Nephron progenitor cell (in vitro differentiated cells): ENCODE results near the gene CROT.

Experiments used
- DNase-seq: peaks from one replicate; pipeline ENCODE4 v3.0.0; 2021
- H3K27ac Mint-ChIP-seq: 2 replicates; pipeline ENCODE4 v1.8.0; 2021; ENCODE audit warnings: mild to moderate bottlenecking, moderate library complexity, mixed read lengths
- H3K27me3 Mint-ChIP-seq: 2 replicates; pipeline ENCODE4 v1.8.0; 2021; ENCODE audit warnings: mild to moderate bottlenecking, low read depth, mixed read lengths; ENCODE audit not compliant: poor library complexity
- H3K36me3 Mint-ChIP-seq: 2 replicates; pipeline ENCODE4 v1.8.0; 2021; ENCODE audit warnings: low read depth, mixed read lengths
- H3K4me1 Mint-ChIP-seq: 2 replicates; pipeline ENCODE4 v1.8.0; 2021; ENCODE audit warnings: mixed read lengths
- H3K4me3 Mint-ChIP-seq: 2 replicates; pipeline ENCODE4 v1.8.0; 2021; ENCODE audit warnings: mild to moderate bottlenecking, moderate library complexity, mixed read lengths
- H3K9me3 Mint-ChIP-seq: 2 replicates; pipeline ENCODE4 v1.8.0; 2021; ENCODE audit warnings: mild to moderate bottlenecking, moderate library complexity, mixed read lengths
- TF ChIP-seq, protein P1 (sequence below): fragments of 200-600 bp; sonication (generic); IDR thresholded peaks from 2 replicates; pipeline ENCODE4 v1.5.0; 2021; ENCODE audit warnings: antibody characterized with exemption

The CROT gene

DNA sequence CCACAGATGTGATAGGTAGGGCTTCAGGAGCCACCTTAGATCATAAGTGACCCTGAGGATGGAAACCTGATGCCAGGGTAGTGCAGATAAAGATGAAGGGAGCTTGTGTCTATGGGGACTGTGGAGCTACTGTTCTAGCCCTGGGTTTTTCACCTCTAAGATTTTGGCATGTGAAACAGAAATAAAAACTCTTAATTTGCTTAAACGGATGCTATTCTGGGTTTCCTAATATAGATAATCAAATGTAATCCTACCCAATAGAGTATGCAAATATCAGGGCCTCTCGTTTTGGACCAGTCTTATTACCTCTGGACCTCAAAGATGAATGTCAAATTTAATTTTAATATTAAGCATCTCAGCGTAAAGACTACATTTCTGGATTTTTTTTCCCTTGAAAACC, 80.7 kb downstream of the CROT start:
- H3K27ac Mint-ChIP-seq, result no peak overlapping the region
- H3K4me3 Mint-ChIP-seq, result no peak overlapping the region
- DNase-seq, result no peak
- TF ChIP-seq, protein P1, sequence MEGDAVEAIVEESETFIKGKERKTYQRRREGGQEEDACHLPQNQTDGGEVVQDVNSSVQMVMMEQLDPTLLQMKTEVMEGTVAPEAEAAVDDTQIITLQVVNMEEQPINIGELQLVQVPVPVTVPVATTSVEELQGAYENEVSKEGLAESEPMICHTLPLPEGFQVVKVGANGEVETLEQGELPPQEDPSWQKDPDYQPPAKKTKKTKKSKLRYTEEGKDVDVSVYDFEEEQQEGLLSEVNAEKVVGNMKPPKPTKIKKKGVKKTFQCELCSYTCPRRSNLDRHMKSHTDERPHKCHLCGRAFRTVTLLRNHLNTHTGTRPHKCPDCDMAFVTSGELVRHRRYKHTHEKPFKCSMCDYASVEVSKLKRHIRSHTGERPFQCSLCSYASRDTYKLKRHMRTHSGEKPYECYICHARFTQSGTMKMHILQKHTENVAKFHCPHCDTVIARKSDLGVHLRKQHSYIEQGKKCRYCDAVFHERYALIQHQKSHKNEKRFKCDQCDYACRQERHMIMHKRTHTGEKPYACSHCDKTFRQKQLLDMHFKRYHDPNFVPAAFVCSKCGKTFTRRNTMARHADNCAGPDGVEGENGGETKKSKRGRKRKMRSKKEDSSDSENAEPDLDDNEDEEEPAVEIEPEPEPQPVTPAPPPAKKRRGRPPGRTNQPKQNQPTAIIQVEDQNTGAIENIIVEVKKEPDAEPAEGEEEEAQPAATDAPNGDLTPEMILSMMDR, result no peak
- no peaks in the 10 kb centered on the region for H3K4me1 Mint-ChIP-seq
- H3K27me3 Mint-ChIP-seq, result peaks cover 3% of the 10 kb centered on the region
- H3K9me3 Mint-ChIP-seq, result no peaks in the 10 kb centered on the region
- H3K36me3 Mint-ChIP-seq, result peaks cover 42% of the 10 kb centered on the region

DNA sequence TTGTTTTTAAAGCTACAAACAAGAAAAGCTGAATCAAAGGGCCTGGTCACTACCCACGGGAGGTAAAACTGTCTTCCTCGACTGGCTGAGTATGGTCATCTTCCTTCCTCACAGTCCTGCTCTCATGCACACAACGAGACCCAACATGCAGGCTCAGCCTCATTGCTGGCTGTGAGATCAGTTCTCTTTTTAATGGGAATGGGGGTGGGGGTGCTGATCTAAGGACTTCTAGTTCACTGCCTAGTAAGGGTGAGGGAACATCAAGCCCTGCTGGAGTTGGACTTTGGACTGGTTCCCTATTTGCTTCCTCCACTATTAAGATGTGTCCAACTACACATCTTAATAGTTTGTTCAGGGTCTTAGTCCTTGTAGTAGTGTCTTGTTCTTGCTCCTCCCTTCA, 81.8 kb downstream of the CROT start:
- no peak overlapping the region for H3K27ac Mint-ChIP-seq
- no peaks in the 10 kb centered on the region for H3K4me1 Mint-ChIP-seq
- H3K27me3 Mint-ChIP-seq, result peaks cover 3% of the 10 kb centered on the region

DNA sequence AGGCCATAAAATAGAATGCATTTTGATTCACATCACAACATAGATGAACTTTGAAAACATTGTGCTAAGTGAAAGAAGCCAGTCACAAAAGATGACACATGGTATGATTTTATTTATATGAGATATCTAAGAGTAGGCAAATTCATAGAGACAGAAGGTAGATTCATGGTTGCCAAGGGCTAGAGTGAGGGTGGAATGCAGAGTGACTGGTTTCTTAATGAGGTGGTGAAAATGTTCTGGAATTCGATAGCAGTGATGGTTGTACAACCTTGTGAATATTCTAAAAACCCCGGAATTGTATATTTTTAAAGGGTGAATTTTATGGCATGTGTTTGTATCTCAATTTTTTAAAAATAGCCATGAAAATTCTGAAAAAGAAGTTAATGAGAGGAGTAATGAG, 87.1 kb downstream of the CROT start:
- Mint-ChIP-seq H3K9me3 (peaks cover 5% of the 10 kb centered on the region), H3K4me3 (no peak overlapping the region), H3K4me1 (no peaks in the 10 kb centered on the region)

More for the DNA sequence above, 81.8 kb downstream of the CROT start:
- no peak overlapping the region for H3K4me3 Mint-ChIP-seq
- TF ChIP-seq, protein P1, result no peak
- peaks cover under 1% of the 10 kb centered on the region for H3K9me3 Mint-ChIP-seq
- DNase-seq, result no peak
- H3K36me3 Mint-ChIP-seq, result peaks cover 50% of the 10 kb centered on the region

DNA sequence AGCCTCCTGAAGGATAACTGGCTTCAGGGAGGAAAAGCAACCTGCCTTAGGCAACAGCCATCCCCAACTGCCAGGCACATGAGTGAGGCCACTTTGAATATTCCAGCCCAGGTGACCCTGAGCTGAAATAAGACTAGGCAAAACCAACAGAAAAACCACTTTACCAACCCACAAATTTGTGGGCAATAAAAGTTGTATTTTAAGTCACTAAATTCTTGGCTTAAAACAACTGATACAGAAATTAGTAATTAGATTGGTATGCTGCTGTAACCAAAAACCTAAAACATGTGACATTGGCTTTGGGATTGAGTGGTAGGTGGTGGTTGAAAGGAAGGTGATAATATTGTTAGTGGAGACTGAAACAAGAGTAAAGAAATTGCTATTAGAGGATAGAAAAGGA, 90.1 kb downstream of the CROT start:
- H3K27ac Mint-ChIP-seq, result no peak overlapping the region
- peaks cover 5% of the 10 kb centered on the region for H3K9me3 Mint-ChIP-seq
- peaks cover 13% of the 10 kb centered on the region for H3K4me1 Mint-ChIP-seq
- H3K36me3 Mint-ChIP-seq, result peaks cover 43% of the 10 kb centered on the region
- H3K4me3 Mint-ChIP-seq, result no peak overlapping the region
- no peaks in the 10 kb centered on the region for H3K27me3 Mint-ChIP-seq
- no peak for DNase-seq
- TF ChIP-seq, protein P1, result no peak

More for the DNA sequence above, 87.1 kb downstream of the CROT start:
- Mint-ChIP-seq H3K36me3 (peaks cover 37% of the 10 kb centered on the region), H3K27me3 (no peaks in the 10 kb centered on the region), H3K27ac (no peak overlapping the region)
- TF ChIP-seq, protein P1, result no peak
- DNase-seq, result no peak

DNA sequence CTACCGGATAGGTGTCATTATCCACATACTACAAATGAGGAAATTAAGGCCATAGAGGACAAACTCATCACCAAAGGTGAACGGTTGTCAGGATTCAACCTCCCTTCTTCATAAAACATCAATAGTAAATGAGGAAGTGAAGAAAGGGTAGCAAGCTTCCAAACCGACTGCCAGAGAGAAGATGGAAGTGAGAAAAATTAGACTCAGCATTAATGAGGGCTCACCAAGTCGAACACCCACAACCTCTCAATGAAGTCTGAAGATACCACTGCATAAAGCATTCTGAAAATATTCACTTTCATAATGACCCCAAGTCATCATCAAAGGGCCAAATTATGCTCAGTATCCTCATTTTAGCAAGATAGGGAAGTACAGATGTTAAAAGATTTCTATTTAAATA, 100.4 kb downstream of the CROT start:
- H3K4me1 Mint-ChIP-seq, result peaks cover 16% of the 10 kb centered on the region
- H3K27me3 Mint-ChIP-seq, result no peaks in the 10 kb centered on the region
- H3K27ac Mint-ChIP-seq, result no peak overlapping the region
- no peak overlapping the region for H3K4me3 Mint-ChIP-seq
- no peak for DNase-seq
- peaks cover 38% of the 10 kb centered on the region for H3K36me3 Mint-ChIP-seq
- TF ChIP-seq, protein P1, result no peak
- H3K9me3 Mint-ChIP-seq, result no peaks in the 10 kb centered on the region

DNA sequence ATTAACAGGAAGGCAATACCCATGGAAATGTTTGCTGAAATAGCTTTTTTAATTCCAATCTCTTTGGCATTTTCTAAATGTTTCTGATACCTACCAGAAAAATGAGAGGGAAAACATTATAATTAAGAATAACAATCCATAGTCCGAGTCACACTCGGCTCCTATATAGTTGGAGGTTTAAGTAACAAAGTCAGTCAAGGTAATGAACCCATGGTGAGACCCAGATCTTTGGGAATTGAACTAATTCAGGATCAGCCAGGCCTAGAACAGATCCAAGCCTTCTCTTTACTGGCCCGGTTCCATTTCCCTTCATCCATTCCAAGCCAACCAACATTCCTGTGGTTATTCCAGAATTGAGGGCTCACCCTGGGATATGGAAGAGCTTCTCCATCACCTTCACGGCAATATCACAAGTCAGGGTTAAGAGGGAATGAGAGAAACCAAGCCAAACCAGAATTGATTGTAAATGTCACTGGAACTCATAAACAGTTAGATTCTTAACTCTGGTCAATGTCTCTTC, 101.7 kb downstream of the CROT start:
- TF ChIP-seq, protein P1, result no peak
- no peak for DNase-seq
- H3K9me3 Mint-ChIP-seq, result no peaks in the 10 kb centered on the region
- H3K4me3 Mint-ChIP-seq, result no peak overlapping the region
- H3K27me3 Mint-ChIP-seq, result no peaks in the 10 kb centered on the region
- peaks cover 49% of the 10 kb centered on the region for H3K36me3 Mint-ChIP-seq
- H3K4me1 Mint-ChIP-seq, result peaks cover 16% of the 10 kb centered on the region
- no peak overlapping the region for H3K27ac Mint-ChIP-seq
